ENCODE measurements around the gene PPAT.

GRCh38 chr4:56406151-56406550, 29.3 kb downstream of the PPAT start:
- TF ChIP-seq CTCF (IDR thresholded peaks at IDR 0.05; ENCODE audit: extremely low read depth in 1 of 2, insufficient read depth in 1 of 2, low read depth in 1 of 2, low read length in 2 of 2): no peak
- no peak for TF ChIP-seq EZH2 (IDR thresholded peaks at IDR 0.05; ENCODE audit: borderline replicate concordance, low read depth, low read length, severe bottlenecking)
- TF ChIP-seq POLR2A (IDR thresholded peaks at IDR 0.05; ENCODE audit: low read depth, low read length): no peak
- no peak for TF ChIP-seq GATA2 (IDR thresholded peaks at IDR 0.05; ENCODE audit: insufficient read depth, insufficient read length, low read depth, low read length)
- no peak for TF ChIP-seq MAX (IDR thresholded peaks at IDR 0.05; ENCODE audit: insufficient read depth, insufficient read length)
- no peak for TF ChIP-seq POLR2AphosphoS5 (IDR thresholded peaks at IDR 0.05; ENCODE audit: insufficient read depth, low read depth, low read length)
- TF ChIP-seq JUN (IDR thresholded peaks at IDR 0.05; ENCODE audit: borderline replicate concordance, insufficient read depth, insufficient read length, low read depth): no peak
